ENCODE data around the gene MICU2. TPM values are rescaled to one million over a fixed set of nuclear protein-coding genes. Genes with fewer than 3 reads are reported as not detected.

Gene MICU2
- total and polyA plus RNA-seq, 2 of the 13 experiments (the other 11 are each of a cell fraction or from before 2014, with no cell fraction given) = 31.7 to 42.4 TPM

GRCh38 chr13:21603531-21604448 lies at the start of gene MICU2 (continued):
- no peak for TF ChIP-seq NR2F6 (IDR thresholded peaks at IDR 0.05)
- 0 out of 2 replicates have a peak, but pooled peaks have one; percentile 32 for TF ChIP-seq NR2F6 (CRISPR knock-in tag; IDR thresholded peaks at IDR 0.05)
- peak; percentile 91 for TF ChIP-seq RNF2 (conservative IDR thresholded peaks at IDR 0.05; ENCODE audit: low read depth)
- TF ChIP-seq RAD51 (IDR thresholded peaks at IDR 0.05; ENCODE audit: borderline replicate concordance) = no peak
- 0 out of 2 replicates have a peak, but pooled peaks have one; percentile 57 for TF ChIP-seq ZNF879 (CRISPR knock-in tag; IDR thresholded peaks at IDR 0.05)
- peak; percentile 80 for TF ChIP-seq YEATS2 (CRISPR knock-in tag; IDR thresholded peaks at IDR 0.05; ENCODE audit: borderline replicate concordance)
- no peak for TF ChIP-seq RNF219 (CRISPR knock-in tag; IDR thresholded peaks at IDR 0.05)
- TF ChIP-seq ZNF10 (CRISPR knock-in tag; IDR thresholded peaks at IDR 0.05; ENCODE audit: borderline replicate concordance, low read depth) = no peak
- TF ChIP-seq ZNF430 (CRISPR knock-in tag; IDR thresholded peaks at IDR 0.05) = peak; percentile 97
- no peak for TF ChIP-seq SETDB1 (CRISPR knock-in tag; IDR thresholded peaks at IDR 0.05; ENCODE audit: borderline replicate concordance)
- no peak for TF ChIP-seq HOMEZ (CRISPR knock-in tag; IDR thresholded peaks at IDR 0.05; ENCODE audit: low read depth)
- TF ChIP-seq MAX (IDR thresholded peaks at IDR 0.05) = peak; percentile 93
- TF ChIP-seq RORA (CRISPR knock-in tag; IDR thresholded peaks at IDR 0.05) = 0 out of 2 replicates have a peak, but pooled peaks have one; percentile 64
- TF ChIP-seq SALL1 (CRISPR knock-in tag; IDR thresholded peaks at IDR 0.05) = peak; percentile 91
- TF ChIP-seq CERS6 (CRISPR knock-in tag; IDR thresholded peaks at IDR 0.05) = no peak
- peak; percentile 77 for TF ChIP-seq KDM3A (CRISPR knock-in tag; IDR thresholded peaks at IDR 0.05; ENCODE audit: low read depth)
- TF ChIP-seq THYN1 (CRISPR knock-in tag; IDR thresholded peaks at IDR 0.05; ENCODE audit: borderline replicate concordance, low read depth) = no peak
- no peak for TF ChIP-seq PLSCR1 (CRISPR knock-in tag; IDR thresholded peaks at IDR 0.05; ENCODE audit: borderline replicate concordance)
- no peak; the same call in 1 of the 2 replicates for TF ChIP-seq AFF4 (CRISPR knock-in tag; IDR thresholded peaks at IDR 0.05)
- peak; percentile 88 for TF ChIP-seq U2AF1 (optimal IDR thresholded peaks at IDR 0.05; ENCODE audit: low read depth, low read length)

Measured in HepG2 (cell line).